Fibroblast of lung (primary cell): ENCODE results near the gene SLC4A3. TPM values are rescaled to one million over a fixed set of nuclear protein-coding genes. Genes with fewer than 3 reads are reported as not detected.

ENCODE experiments used
- DNase-seq, 2 donors: peaks; one replicate each; pipeline versions ENCODE4 v3.0.0 to v3.0.0-alpha.2; 2010; ENCODE audit warnings: low read depth in 2 of 2
- H2AFZ ChIP-seq: 2 replicates; pipeline ENCODE4 v1.5.1; 2012; ENCODE audit warnings: low read length, control low read depth, inconsistent platforms
- H3K27ac ChIP-seq: 2 replicates; pipeline ENCODE4 v1.5.1; 2011; ENCODE audit warnings: low read length, control low read depth; ENCODE audit not compliant: insufficient read depth
- H3K27me3 ChIP-seq: 2 replicates; pipeline ENCODE4 v1.5.1; 2011; ENCODE audit warnings: mild to moderate bottlenecking, low read length; ENCODE audit not compliant: control insufficient read depth, insufficient read depth
- H3K36me3 ChIP-seq: 2 replicates; pipeline ENCODE4 v1.5.1; 2011; ENCODE audit warnings: low read length; ENCODE audit not compliant: control insufficient read depth, insufficient read depth
- H3K4me1 ChIP-seq: 2 replicates; pipeline ENCODE4 v1.5.1; 2011; ENCODE audit warnings: low read length; ENCODE audit not compliant: control insufficient read depth, insufficient read depth; ENCODE audit errors: extremely low read depth
- H3K4me2 ChIP-seq: 2 replicates; pipeline ENCODE4 v1.5.1; 2011; ENCODE audit warnings: low read length, control low read depth; ENCODE audit not compliant: insufficient read depth; ENCODE audit errors: extremely low read depth
- H3K4me3 ChIP-seq, 4 experiments: fragments of 200-600 bp in 1 of 4; sonication (generic) in 1 of 4; replicated peaks in 1 of 4; 2 replicates each; pipeline ENCODE4 v1.5.1; 2011 to 2016; ENCODE audit warnings: low read length in 4 of 4, low read depth in 3 of 4, mild to moderate bottlenecking in 3 of 4, control low read depth in 2 of 4, inconsistent platforms in 1 of 4, mixed read lengths in 1 of 4; ENCODE audit not compliant: insufficient read depth in 1 of 4; ENCODE audit errors: control extremely low read depth in 1 of 4
- H3K79me2 ChIP-seq: 2 replicates; pipeline ENCODE4 v1.5.1; 2012; ENCODE audit warnings: mild to moderate bottlenecking, low read length, inconsistent platforms; ENCODE audit not compliant: control insufficient read depth, insufficient read depth
- H3K9ac ChIP-seq: 2 replicates; pipeline ENCODE4 v1.5.1; 2011; ENCODE audit warnings: mild to moderate bottlenecking, low read length, control low read depth; ENCODE audit not compliant: insufficient read depth
- H3K9me3 ChIP-seq: 2 replicates; pipeline ENCODE4 v1.5.1; 2012; ENCODE audit warnings: low read depth, low read length; ENCODE audit not compliant: control insufficient read depth, insufficient read depth
- H4K20me1 ChIP-seq: 2 replicates; pipeline ENCODE4 v1.5.1; 2011; ENCODE audit warnings: low read length; ENCODE audit not compliant: control insufficient read depth, insufficient read depth; ENCODE audit errors: extremely low read depth
- EZH2 ChIP-seq: IDR thresholded peaks from 2 replicates; pipeline ENCODE4 v1.5.1; 2012; ENCODE audit warnings: low read length, control low read depth, mild to moderate bottlenecking; ENCODE audit errors: missing control alignments
- polyA plus RNA-seq, 2 donors: library from polyadenylated mRNA; depleted of rRNA in 1 of 2; stranded (reverse) in 1 of 2; unstranded in 1 of 2; fragments of >200 nt; gene quantifications; 2 replicates each; pipeline ENCODE4 v1.2.1, GENCODE V29; 2011 to 2012; ENCODE audit warnings: missing spikeins in 1 of 2
- total RNA-seq: library from RNA; depleted of rRNA; stranded (reverse); fragments of >200 nt; gene quantifications from 2 replicates; pipeline ENCODE4 v1.2.1, GENCODE V29; 2014
- TF ChIP-seq, protein P1 (sequence below), 2 donors: IDR thresholded peaks in 1 of 2; conservative IDR thresholded peaks in 1 of 2; 1 replicate in 1 of 2; 2 replicates in 1 of 2; pipeline ENCODE4 v1.5.1; 2011 to 2012; ENCODE audit warnings: low read length in 2 of 2, control low read depth in 1 of 2, inconsistent platforms in 1 of 2, low read depth in 1 of 2, mild to moderate bottlenecking in 1 of 2

SLC4A3 gene
- total and polyA plus RNA-seq, 2 donors (not counting 1 experiment from before 2014, with no cell fraction given), result 1.4 to 1.5 TPM

DNA sequence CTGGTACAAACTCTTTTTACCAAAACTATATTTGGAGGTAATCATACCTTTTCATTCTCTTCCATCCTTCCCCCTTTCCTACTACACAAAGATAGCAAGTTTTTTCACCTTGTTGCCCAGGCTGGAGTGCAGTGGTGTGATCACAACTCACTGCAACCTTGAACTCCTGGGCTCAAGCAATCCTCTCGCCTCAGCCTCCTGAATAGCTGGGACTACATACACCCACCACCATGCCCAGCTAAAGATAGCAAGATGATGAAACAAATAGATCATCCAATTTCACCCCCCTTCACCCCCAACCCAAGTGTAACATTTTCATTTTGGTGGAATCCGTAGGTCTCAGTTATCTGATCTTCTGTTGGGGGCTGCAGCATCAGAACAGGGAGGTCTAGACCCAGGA is 34.3 kb upstream of the SLC4A3 start:
- no peak for DNase-seq
- Histone ChIP-seq H3K4me2 (no peak overlapping the region), H3K27ac (no peak overlapping the region), H4K20me1 (no peaks in the 10 kb centered on the region), H3K9ac (no peak overlapping the region), H3K4me1 (peaks cover under 1% of the 10 kb centered on the region), H3K27me3 (no peaks in the 10 kb centered on the region), H3K4me3 (no peak overlapping the region), H3K9me3 (no peaks in the 10 kb centered on the region), H2AFZ (no peak overlapping the region), H3K79me2 (no peaks in the 10 kb centered on the region), H3K36me3 (no peaks in the 10 kb centered on the region)
- TF ChIP-seq, protein P1, sequence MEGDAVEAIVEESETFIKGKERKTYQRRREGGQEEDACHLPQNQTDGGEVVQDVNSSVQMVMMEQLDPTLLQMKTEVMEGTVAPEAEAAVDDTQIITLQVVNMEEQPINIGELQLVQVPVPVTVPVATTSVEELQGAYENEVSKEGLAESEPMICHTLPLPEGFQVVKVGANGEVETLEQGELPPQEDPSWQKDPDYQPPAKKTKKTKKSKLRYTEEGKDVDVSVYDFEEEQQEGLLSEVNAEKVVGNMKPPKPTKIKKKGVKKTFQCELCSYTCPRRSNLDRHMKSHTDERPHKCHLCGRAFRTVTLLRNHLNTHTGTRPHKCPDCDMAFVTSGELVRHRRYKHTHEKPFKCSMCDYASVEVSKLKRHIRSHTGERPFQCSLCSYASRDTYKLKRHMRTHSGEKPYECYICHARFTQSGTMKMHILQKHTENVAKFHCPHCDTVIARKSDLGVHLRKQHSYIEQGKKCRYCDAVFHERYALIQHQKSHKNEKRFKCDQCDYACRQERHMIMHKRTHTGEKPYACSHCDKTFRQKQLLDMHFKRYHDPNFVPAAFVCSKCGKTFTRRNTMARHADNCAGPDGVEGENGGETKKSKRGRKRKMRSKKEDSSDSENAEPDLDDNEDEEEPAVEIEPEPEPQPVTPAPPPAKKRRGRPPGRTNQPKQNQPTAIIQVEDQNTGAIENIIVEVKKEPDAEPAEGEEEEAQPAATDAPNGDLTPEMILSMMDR (conservative IDR thresholded peaks at IDR 0.05 in 1 of 2, IDR thresholded peaks at IDR 0.05 in 1 of 2; ENCODE audit: low read depth in 1 of 2, low read length in 2 of 2), result no peak
- no peak for TF ChIP-seq EZH2

DNA sequence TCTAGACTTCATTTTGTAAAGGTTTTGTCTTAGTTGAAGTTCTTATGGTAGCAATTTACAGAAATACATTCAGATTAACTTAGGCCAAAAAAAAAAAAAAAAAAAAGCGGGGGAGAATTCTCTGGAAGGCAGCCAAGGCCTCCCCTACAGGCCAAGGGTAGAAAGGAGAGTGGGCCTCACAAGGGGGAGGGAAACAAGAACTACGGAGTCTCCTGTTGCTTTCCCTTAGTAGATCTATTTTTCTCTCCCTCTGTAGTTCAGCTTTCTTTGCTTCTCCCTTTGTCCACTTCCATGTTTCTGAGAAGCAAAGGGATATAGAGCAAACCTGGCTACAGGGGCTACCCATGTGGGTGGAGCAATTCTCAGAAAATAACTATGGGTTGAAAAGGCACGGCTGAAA is 32.2 kb upstream of the SLC4A3 start:
- Histone ChIP-seq H3K9ac (no peak overlapping the region), H3K36me3 (no peaks in the 10 kb centered on the region), H3K27me3 (no peaks in the 10 kb centered on the region), H3K9me3 (no peaks in the 10 kb centered on the region), H3K4me3 (no peak overlapping the region), H3K4me1 (peaks cover 2% of the 10 kb centered on the region), H3K27ac (no peak overlapping the region), H2AFZ (no peak overlapping the region), H3K79me2 (no peaks in the 10 kb centered on the region), H4K20me1 (no peaks in the 10 kb centered on the region), H3K4me2 (no peak overlapping the region)
- peak in 1 of 2 donors; percentile 18 for DNase-seq
- TF ChIP-seq, protein P1 (conservative IDR thresholded peaks at IDR 0.05 in 1 of 2, IDR thresholded peaks at IDR 0.05 in 1 of 2; ENCODE audit: low read depth in 1 of 2, low read length in 2 of 2), result no peak
- TF ChIP-seq EZH2, result no peak

DNA sequence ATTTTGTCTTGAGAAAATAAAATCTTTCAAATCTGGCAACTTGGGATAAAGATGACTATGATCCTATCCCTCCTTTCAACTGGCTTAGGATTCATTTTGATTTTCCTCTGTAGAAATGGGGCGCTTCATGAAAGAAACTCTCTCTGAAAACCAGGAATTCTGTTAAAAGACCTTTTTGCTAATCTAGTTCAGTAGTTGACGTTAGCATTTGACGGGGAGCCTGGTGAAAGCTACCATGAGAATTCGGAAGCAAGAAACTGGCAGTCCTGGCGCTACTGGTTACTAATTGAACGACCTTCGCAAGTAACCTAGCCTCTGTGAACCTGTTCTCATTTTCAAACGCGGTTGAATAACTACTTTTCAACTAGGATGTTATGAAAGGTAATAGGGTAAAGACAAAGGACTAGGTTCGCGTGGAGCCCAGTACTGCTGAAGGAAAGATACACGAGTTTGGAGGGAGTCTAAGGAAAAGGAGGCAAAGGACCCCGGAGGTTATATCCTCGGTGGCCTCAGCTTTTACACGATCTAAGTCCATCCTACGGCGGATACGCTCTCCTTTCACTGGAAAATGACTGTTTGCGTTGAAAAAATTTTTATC is 30.4 kb upstream of the SLC4A3 start:
- peak overlapping the region; percentile 69 for H2AFZ ChIP-seq
- H3K27me3 ChIP-seq, result no peaks in the 10 kb centered on the region
- no peaks in the 10 kb centered on the region for H4K20me1 ChIP-seq
- no peaks in the 10 kb centered on the region for H3K79me2 ChIP-seq
- peak overlapping the region; percentile 95 for H3K4me2 ChIP-seq
- no peaks in the 10 kb centered on the region for H3K36me3 ChIP-seq
- H3K27ac ChIP-seq, result peak overlapping the region; percentile 92
- peak in 1 of 2 donors; percentile 35 for DNase-seq
- no peaks in the 10 kb centered on the region for H3K9me3 ChIP-seq
- peak overlapping the region; percentile 74 to 97 (median 92) for H3K4me3 ChIP-seq
- no peak for TF ChIP-seq EZH2
- TF ChIP-seq, protein P1 (conservative IDR thresholded peaks at IDR 0.05 in 1 of 2, IDR thresholded peaks at IDR 0.05 in 1 of 2; ENCODE audit: low read depth in 1 of 2, low read length in 2 of 2), result no peak
- H3K9ac ChIP-seq, result peak overlapping the region; percentile 91
- H3K4me1 ChIP-seq, result peaks cover 2% of the 10 kb centered on the region
